ENCODE measurements around the gene NDUFA13. TPM values are rescaled to one million over a fixed set of nuclear protein-coding genes. Genes with fewer than 3 reads are reported as not detected.

The NDUFA13 gene
- total RNA-seq, 1 experiment from 2014 or later: 339 TPM

DNA sequence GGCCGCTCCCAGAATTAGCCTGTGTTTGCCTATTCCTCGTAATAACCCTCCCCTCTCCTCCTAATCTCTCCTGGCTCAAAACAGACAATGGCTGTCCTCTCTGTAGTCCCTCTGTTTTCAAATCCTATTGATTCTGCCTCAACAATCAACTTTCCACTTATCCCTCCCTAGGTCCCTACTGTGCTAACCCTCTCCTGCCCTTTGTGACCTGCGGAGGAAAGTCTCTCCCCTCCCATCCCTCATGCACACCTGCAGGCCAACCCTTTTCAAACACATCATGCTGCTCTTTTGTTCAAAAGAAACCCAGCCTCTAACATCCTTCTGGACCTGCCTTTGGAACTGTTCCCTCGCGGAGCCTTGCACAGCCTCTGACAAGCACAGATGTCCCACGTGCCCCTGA, 59.4 kb downstream of the NDUFA13 start:
- ATAC-seq: no peak
- no peaks in the 10 kb centered on the region for H3K27me3 ChIP-seq (ENCODE audit: insufficient read depth, low read length)
- H4K20me1 ChIP-seq (ENCODE audit: insufficient read depth): no peaks in the 10 kb centered on the region
- no peak overlapping the region for H3K4me3 ChIP-seq (replicated peaks in 1 of 2; ENCODE audit: low read depth in 1 of 2, low read length in 2 of 2)
- no peaks in the 10 kb centered on the region for H3K9me2 ChIP-seq (ENCODE audit: insufficient read depth)
- intact Hi-C loops (cut with micrococcal nuclease): no loop called here
- no peaks in the 10 kb centered on the region for H3K79me2 ChIP-seq (ENCODE audit: insufficient read depth, low read length)
- TF ChIP-seq POLR2A (IDR thresholded peaks at IDR 0.05; ENCODE audit: borderline replicate concordance, extremely low read depth, insufficient read depth, insufficient read length) (no peak), YY1 (IDR thresholded peaks at IDR 0.05; ENCODE audit: extremely low read depth, insufficient replicate concordance, low read depth, low read length) (no peak), EZH2 (IDR thresholded peaks at IDR 0.05) (no peak), ZBTB33 (IDR thresholded peaks at IDR 0.05; ENCODE audit: extremely low read depth, insufficient replicate concordance, low read length) (no peak), ZNF274 (IDR thresholded peaks at IDR 0.05; ENCODE audit: low read depth, low read length) (no peak), SIN3A (IDR thresholded peaks at IDR 0.05; ENCODE audit: low read depth) (no peak), SRF (IDR thresholded peaks at IDR 0.05; ENCODE audit: low read depth) (no peak), EZH2phosphoT487 (IDR thresholded peaks at IDR 0.05; ENCODE audit: borderline replicate concordance) (no peak), FOSL1 (IDR thresholded peaks at IDR 0.05; ENCODE audit: low read depth) (no peak), POLR2AphosphoS5 (IDR thresholded peaks at IDR 0.05; ENCODE audit: low read depth, low read length) (no peak), ELF1 (IDR thresholded peaks at IDR 0.05; ENCODE audit: borderline replicate concordance, low read depth) (no peak), EGR1 (IDR thresholded peaks at IDR 0.05; ENCODE audit: low read depth) (no peak), CBX3 (IDR thresholded peaks at IDR 0.05; ENCODE audit: low read depth) (no peak)
- TF ChIP-seq, protein P1, sequence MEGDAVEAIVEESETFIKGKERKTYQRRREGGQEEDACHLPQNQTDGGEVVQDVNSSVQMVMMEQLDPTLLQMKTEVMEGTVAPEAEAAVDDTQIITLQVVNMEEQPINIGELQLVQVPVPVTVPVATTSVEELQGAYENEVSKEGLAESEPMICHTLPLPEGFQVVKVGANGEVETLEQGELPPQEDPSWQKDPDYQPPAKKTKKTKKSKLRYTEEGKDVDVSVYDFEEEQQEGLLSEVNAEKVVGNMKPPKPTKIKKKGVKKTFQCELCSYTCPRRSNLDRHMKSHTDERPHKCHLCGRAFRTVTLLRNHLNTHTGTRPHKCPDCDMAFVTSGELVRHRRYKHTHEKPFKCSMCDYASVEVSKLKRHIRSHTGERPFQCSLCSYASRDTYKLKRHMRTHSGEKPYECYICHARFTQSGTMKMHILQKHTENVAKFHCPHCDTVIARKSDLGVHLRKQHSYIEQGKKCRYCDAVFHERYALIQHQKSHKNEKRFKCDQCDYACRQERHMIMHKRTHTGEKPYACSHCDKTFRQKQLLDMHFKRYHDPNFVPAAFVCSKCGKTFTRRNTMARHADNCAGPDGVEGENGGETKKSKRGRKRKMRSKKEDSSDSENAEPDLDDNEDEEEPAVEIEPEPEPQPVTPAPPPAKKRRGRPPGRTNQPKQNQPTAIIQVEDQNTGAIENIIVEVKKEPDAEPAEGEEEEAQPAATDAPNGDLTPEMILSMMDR (IDR thresholded peaks at IDR 0.05 in 2 of 3, conservative IDR thresholded peaks at IDR 0.05 in 1 of 3; ENCODE audit: borderline replicate concordance in 1 of 3, insufficient read depth in 1 of 3, low read depth in 2 of 3, low read length in 2 of 3): no peak
- TF ChIP-seq, protein P2, sequence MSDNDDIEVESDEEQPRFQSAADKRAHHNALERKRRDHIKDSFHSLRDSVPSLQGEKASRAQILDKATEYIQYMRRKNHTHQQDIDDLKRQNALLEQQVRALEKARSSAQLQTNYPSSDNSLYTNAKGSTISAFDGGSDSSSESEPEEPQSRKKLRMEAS (IDR thresholded peaks at IDR 0.05): no peak
- H3K36me3 ChIP-seq (ENCODE audit: control insufficient read depth in 1 of 2, insufficient read depth in 2 of 2, low read length in 2 of 2): peaks cover 0 to 2% of the 10 kb centered on the region in 2 experiments; a peak in 2 of 4 replicates
- H3K27ac ChIP-seq (ENCODE audit: low read depth, low read length): no peak overlapping the region
- ChIA-PET POLR2A (no interaction called here), CTCF (no interaction called here), RAD21 (ENCODE audit: low non-redundant PET in 1 of 2, low total read pairs in 2 of 2, uncharacterized antibody in 2 of 2, unreplicated experiment in 2 of 2) (no interaction called here)
- no peak overlapping the region for H2AFZ ChIP-seq (ENCODE audit: low read depth, low read length, poor library complexity, severe bottlenecking)
- BruUV-seq (replicated peaks): no TSS peak
- no peak overlapping the region for H3K9ac ChIP-seq (ENCODE audit: low read length)
- DNase-seq (ENCODE audit: low read depth, low spot score): no peak
- no peak overlapping the region for H3K4me2 ChIP-seq (ENCODE audit: low read length)
- no peaks in the 10 kb centered on the region for H3K9me3 ChIP-seq (ENCODE audit: control insufficient read depth in 1 of 2, insufficient read depth in 1 of 2, low read depth in 1 of 2, low read length in 2 of 2)
- peaks cover 7 to 23% of the 10 kb centered on the region in 2 experiments; a peak in 3 of 4 replicates for H3K4me1 ChIP-seq (ENCODE audit: control insufficient read depth in 1 of 2, insufficient read depth in 2 of 2, low read length in 2 of 2)

Other genes with a start within 250 kb of the NDUFA13 start
- not detected for gene TM6SF2, start 242.9 kb upstream of the NDUFA13 start, total RNA-seq (2021; ENCODE audit: unreplicated experiment)
- gene SUGP1, start 195.7 kb upstream of the NDUFA13 start, total RNA-seq (2021; ENCODE audit: unreplicated experiment): 47.6 TPM
- 36.2 TPM for gene MAU2, start 195.4 kb upstream of the NDUFA13 start, total RNA-seq (2021; ENCODE audit: unreplicated experiment)
- 130 TPM for gene GATAD2A, start 110.5 kb upstream of the NDUFA13 start, total RNA-seq (2021; ENCODE audit: unreplicated experiment)
- 4.1 TPM for gene TSSK6, start 677 bp upstream of the NDUFA13 start, total RNA-seq (2021; ENCODE audit: unreplicated experiment)
- gene YJEFN3, start 12.7 kb downstream of the NDUFA13 start, total RNA-seq (2021; ENCODE audit: unreplicated experiment): 25.3 TPM
- 13.1 TPM for gene CILP2, start 22.0 kb downstream of the NDUFA13 start, total RNA-seq (2021; ENCODE audit: unreplicated experiment)
- 11.6 TPM for gene PBX4, start 102.5 kb downstream of the NDUFA13 start, total RNA-seq (2021; ENCODE audit: unreplicated experiment)
- gene LPAR2, start 112.0 kb downstream of the NDUFA13 start, total RNA-seq (2021; ENCODE audit: unreplicated experiment): 28.2 TPM
- 16.3 TPM for gene GMIP, start 127.4 kb downstream of the NDUFA13 start, total RNA-seq (2021; ENCODE audit: unreplicated experiment)
- 73.7 TPM for gene ATP13A1, start 147.5 kb downstream of the NDUFA13 start, total RNA-seq (2021; ENCODE audit: unreplicated experiment)
- gene ZNF101, start 152.6 kb downstream of the NDUFA13 start, total RNA-seq (2021; ENCODE audit: unreplicated experiment): 12.8 TPM
- gene ZNF14, start 216.9 kb downstream of the NDUFA13 start, total RNA-seq (2021; ENCODE audit: unreplicated experiment): 4.8 TPM

All from HCT116 (cell line).